ENCODE data around the gene MUL1. TPM values are rescaled to one million over a fixed set of nuclear protein-coding genes. Genes with fewer than 3 reads are reported as not detected.

The MUL1 gene
- total RNA-seq, 1 experiment from 2014 or later, result 24.7 TPM

- ChIA-PET POLR2A (no interaction called here), CTCF (no interaction called here), RAD21 (ENCODE audit: low non-redundant PET in 1 of 2, low total read pairs in 2 of 2, uncharacterized antibody in 2 of 2, unreplicated experiment in 2 of 2) (no interaction called here)
- no peaks in the 10 kb centered on the region for H3K9me3 ChIP-seq (ENCODE audit: control insufficient read depth in 1 of 2, insufficient read depth in 1 of 2, low read depth in 1 of 2, low read length in 2 of 2)
- no peaks in the 10 kb centered on the region for H3K79me2 ChIP-seq (ENCODE audit: insufficient read depth, low read length)
- BruUV-seq (replicated peaks), result no TSS peak
- no peak overlapping the region for H2AFZ ChIP-seq (ENCODE audit: low read depth, low read length, poor library complexity, severe bottlenecking)
- no peaks in the 10 kb centered on the region for H3K9me2 ChIP-seq (ENCODE audit: insufficient read depth)
- no peak overlapping the region for H3K9ac ChIP-seq (ENCODE audit: low read length)
- no peak overlapping the region for H3K27ac ChIP-seq (ENCODE audit: low read depth, low read length)
- H3K4me3 ChIP-seq (replicated peaks in 1 of 2; ENCODE audit: low read depth in 1 of 2, low read length in 2 of 2), result no peak overlapping the region
- H3K36me3 ChIP-seq (ENCODE audit: control insufficient read depth in 1 of 2, insufficient read depth in 2 of 2, low read length in 2 of 2), result no peaks in the 10 kb centered on the region
- H3K4me1 ChIP-seq (ENCODE audit: control insufficient read depth in 1 of 2, insufficient read depth in 2 of 2, low read length in 2 of 2), result no peaks in the 10 kb centered on the region
- H3K27me3 ChIP-seq (ENCODE audit: insufficient read depth, low read length), result peaks cover 15% of the 10 kb centered on the region; the same call in 1 of the 2 replicates
- TF ChIP-seq YY1 (IDR thresholded peaks at IDR 0.05; ENCODE audit: extremely low read depth, insufficient replicate concordance, low read depth, low read length) (no peak), SRF (IDR thresholded peaks at IDR 0.05; ENCODE audit: low read depth) (no peak), JUND (IDR thresholded peaks at IDR 0.05) (no peak)
- intact Hi-C loops (cut with micrococcal nuclease), result no loop called here
- ATAC-seq (no peak), DNase-seq (ENCODE audit: low read depth, low spot score) (no peak)
- H3K4me2 ChIP-seq (ENCODE audit: low read length), result no peak overlapping the region
- no peaks in the 10 kb centered on the region for H4K20me1 ChIP-seq (ENCODE audit: insufficient read depth)
Measured at GRCh38 chr1:20528221-20528620, 20.3 kb upstream of the MUL1 start.

DNA sequence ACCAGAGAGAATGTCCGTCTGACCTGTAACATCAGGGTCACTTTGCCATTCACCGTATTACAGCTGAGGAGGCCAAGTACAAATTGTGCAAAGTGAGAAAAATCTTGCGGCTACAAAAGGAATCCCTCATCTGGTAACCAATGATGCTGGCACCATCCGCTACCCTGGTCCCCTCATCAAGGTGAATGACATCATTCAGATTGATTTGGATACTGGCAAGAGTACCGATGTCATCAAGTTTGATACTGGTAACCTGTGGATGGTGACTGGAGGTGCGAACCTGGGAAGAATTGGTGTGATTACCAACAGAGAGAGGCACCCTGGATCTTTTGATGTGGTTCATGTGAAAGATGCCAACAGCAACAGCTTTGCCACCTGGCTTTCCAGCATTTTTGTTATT is 18.3 kb upstream of the MUL1 start:
- H3K27ac ChIP-seq (ENCODE audit: low read depth, low read length), result no peak overlapping the region
- H3K4me1 ChIP-seq (ENCODE audit: control insufficient read depth in 1 of 2, insufficient read depth in 2 of 2, low read length in 2 of 2), result peaks cover 0 to 8% of the 10 kb centered on the region in 2 experiments; a peak in 2 of 4 replicates
- ChIA-PET POLR2A (no interaction called here), RAD21 (ENCODE audit: low non-redundant PET in 1 of 2, low total read pairs in 2 of 2, uncharacterized antibody in 2 of 2, unreplicated experiment in 2 of 2) (no interaction called here), CTCF (interaction anchor here (1.0 kb wide), 1 partner anchor 107 kb away, joined by 3 read pairs; no protein-coding TSS in a partner anchor)
- H3K27me3 ChIP-seq (ENCODE audit: insufficient read depth, low read length), result peaks cover 15% of the 10 kb centered on the region; the same call in 1 of the 2 replicates
- intact Hi-C loops (cut with micrococcal nuclease), result no loop called here
- no peak for ATAC-seq
- no peaks in the 10 kb centered on the region for H3K36me3 ChIP-seq (ENCODE audit: control insufficient read depth in 1 of 2, insufficient read depth in 2 of 2, low read length in 2 of 2)
- no peak overlapping the region for H3K9ac ChIP-seq (ENCODE audit: low read length)
- H2AFZ ChIP-seq (ENCODE audit: low read depth, low read length, poor library complexity, severe bottlenecking), result no peak overlapping the region
- DNase-seq (ENCODE audit: low read depth, low spot score), result no peak
- no peak for TF ChIP-seq EZH2 (IDR thresholded peaks at IDR 0.05)
- no peak for TF ChIP-seq CTCF (IDR thresholded peaks at IDR 0.05 in 2 of 3, conservative IDR thresholded peaks at IDR 0.05 in 1 of 3; ENCODE audit: borderline replicate concordance in 1 of 3, insufficient read depth in 1 of 3, low read depth in 2 of 3, low read length in 2 of 3)
- no peak for TF ChIP-seq EGR1 (IDR thresholded peaks at IDR 0.05; ENCODE audit: low read depth)
- TF ChIP-seq CEBPB (IDR thresholded peaks at IDR 0.05; ENCODE audit: low read depth), result no peak
- no peak for TF ChIP-seq POLR2AphosphoS5 (IDR thresholded peaks at IDR 0.05; ENCODE audit: low read depth, low read length)
- TF ChIP-seq SRF (IDR thresholded peaks at IDR 0.05; ENCODE audit: low read depth), result no peak
- no peak for TF ChIP-seq CBX3 (IDR thresholded peaks at IDR 0.05; ENCODE audit: low read depth)
- no peak overlapping the region for H3K4me2 ChIP-seq (ENCODE audit: low read length)
- no peaks in the 10 kb centered on the region for H3K79me2 ChIP-seq (ENCODE audit: insufficient read depth, low read length)
- H3K4me3 ChIP-seq (replicated peaks in 1 of 2; ENCODE audit: low read depth in 1 of 2, low read length in 2 of 2), result no peak overlapping the region
- H4K20me1 ChIP-seq (ENCODE audit: insufficient read depth), result no peaks in the 10 kb centered on the region
- H3K9me3 ChIP-seq (ENCODE audit: control insufficient read depth in 1 of 2, insufficient read depth in 1 of 2, low read depth in 1 of 2, low read length in 2 of 2), result no peaks in the 10 kb centered on the region
- no peaks in the 10 kb centered on the region for H3K9me2 ChIP-seq (ENCODE audit: insufficient read depth)
- BruUV-seq (replicated peaks), result no TSS peak
